Fibroblast of lung (primary cell): ENCODE data around the gene KBTBD6. TPM values are rescaled to one million over a fixed set of nuclear protein-coding genes. Genes with fewer than 3 reads are reported as not detected.
"Not testable (repeated sequence)": the region's sequence is repeated elsewhere in the genome, so short reads cannot be mapped to it uniquely, and the experiment has no call there.

ENCODE experiments used
- DNase-seq, 2 donors: peaks; one replicate each; pipeline versions ENCODE4 v3.0.0 to v3.0.0-alpha.2; 2010; ENCODE audit warnings: low read depth in 2 of 2
- H2AFZ ChIP-seq: 2 replicates; pipeline ENCODE4 v1.5.1; 2012; ENCODE audit warnings: low read length, control low read depth, inconsistent platforms
- H3K27ac ChIP-seq: 2 replicates; pipeline ENCODE4 v1.5.1; 2011; ENCODE audit warnings: low read length, control low read depth; ENCODE audit not compliant: insufficient read depth
- H3K27me3 ChIP-seq: 2 replicates; pipeline ENCODE4 v1.5.1; 2011; ENCODE audit warnings: mild to moderate bottlenecking, low read length; ENCODE audit not compliant: control insufficient read depth, insufficient read depth
- H3K36me3 ChIP-seq: 2 replicates; pipeline ENCODE4 v1.5.1; 2011; ENCODE audit warnings: low read length; ENCODE audit not compliant: control insufficient read depth, insufficient read depth
- H3K4me1 ChIP-seq: 2 replicates; pipeline ENCODE4 v1.5.1; 2011; ENCODE audit warnings: low read length; ENCODE audit not compliant: control insufficient read depth, insufficient read depth; ENCODE audit errors: extremely low read depth
- H3K4me2 ChIP-seq: 2 replicates; pipeline ENCODE4 v1.5.1; 2011; ENCODE audit warnings: low read length, control low read depth; ENCODE audit not compliant: insufficient read depth; ENCODE audit errors: extremely low read depth
- H3K4me3 ChIP-seq, 4 experiments: fragments of 200-600 bp in 1 of 4; sonication (generic) in 1 of 4; replicated peaks in 1 of 4; 2 replicates each; pipeline ENCODE4 v1.5.1; 2011 to 2016; ENCODE audit warnings: low read length in 4 of 4, low read depth in 3 of 4, mild to moderate bottlenecking in 3 of 4, control low read depth in 2 of 4, inconsistent platforms in 1 of 4, mixed read lengths in 1 of 4; ENCODE audit not compliant: insufficient read depth in 1 of 4; ENCODE audit errors: control extremely low read depth in 1 of 4
- H3K79me2 ChIP-seq: 2 replicates; pipeline ENCODE4 v1.5.1; 2012; ENCODE audit warnings: mild to moderate bottlenecking, low read length, inconsistent platforms; ENCODE audit not compliant: control insufficient read depth, insufficient read depth
- H3K9ac ChIP-seq: 2 replicates; pipeline ENCODE4 v1.5.1; 2011; ENCODE audit warnings: mild to moderate bottlenecking, low read length, control low read depth; ENCODE audit not compliant: insufficient read depth
- H3K9me3 ChIP-seq: 2 replicates; pipeline ENCODE4 v1.5.1; 2012; ENCODE audit warnings: low read depth, low read length; ENCODE audit not compliant: control insufficient read depth, insufficient read depth
- H4K20me1 ChIP-seq: 2 replicates; pipeline ENCODE4 v1.5.1; 2011; ENCODE audit warnings: low read length; ENCODE audit not compliant: control insufficient read depth, insufficient read depth; ENCODE audit errors: extremely low read depth
- CTCF ChIP-seq, 2 donors: IDR thresholded peaks in 1 of 2; conservative IDR thresholded peaks in 1 of 2; 1 replicate in 1 of 2; 2 replicates in 1 of 2; pipeline ENCODE4 v1.5.1; 2011 to 2012; ENCODE audit warnings: low read length in 2 of 2, control low read depth in 1 of 2, inconsistent platforms in 1 of 2, low read depth in 1 of 2, mild to moderate bottlenecking in 1 of 2
- EZH2 ChIP-seq: IDR thresholded peaks from 2 replicates; pipeline ENCODE4 v1.5.1; 2012; ENCODE audit warnings: low read length, control low read depth, mild to moderate bottlenecking; ENCODE audit errors: missing control alignments
- polyA plus RNA-seq, 2 donors: library from polyadenylated mRNA; depleted of rRNA in 1 of 2; stranded (reverse) in 1 of 2; unstranded in 1 of 2; fragments of >200 nt; gene quantifications; 2 replicates each; pipeline ENCODE4 v1.2.1, GENCODE V29; 2011 to 2012; ENCODE audit warnings: missing spikeins in 1 of 2
- total RNA-seq: library from RNA; depleted of rRNA; stranded (reverse); fragments of >200 nt; gene quantifications from 2 replicates; pipeline ENCODE4 v1.2.1, GENCODE V29; 2014

Gene KBTBD6
- total and polyA plus RNA-seq, 2 donors (not counting 1 experiment from before 2014, with no cell fraction given): 6.7 to 12.4 TPM

- H3K9ac ChIP-seq: no peak overlapping the region
- H3K79me2 ChIP-seq: no peaks in the 10 kb centered on the region
- peak; percentile 25 to 60 for DNase-seq
- H2AFZ ChIP-seq: no peak overlapping the region
- no peak for TF ChIP-seq EZH2
- TF ChIP-seq CTCF (conservative IDR thresholded peaks at IDR 0.05 in 1 of 2, IDR thresholded peaks at IDR 0.05 in 1 of 2; ENCODE audit: low read depth in 1 of 2, low read length in 2 of 2): no peak
- H3K4me3 ChIP-seq: no peak overlapping the region
- no peaks in the 10 kb centered on the region for H3K9me3 ChIP-seq
- no peaks in the 10 kb centered on the region for H3K4me1 ChIP-seq
- H4K20me1 ChIP-seq: no peaks in the 10 kb centered on the region
- H3K36me3 ChIP-seq: no peaks in the 10 kb centered on the region
- H3K27ac ChIP-seq: no peak overlapping the region
- H3K27me3 ChIP-seq: no peaks in the 10 kb centered on the region
- H3K4me2 ChIP-seq: no peak overlapping the region
Observed at GRCh38 chr13:41178040-41178439, 45.4 kb upstream of the KBTBD6 start.

GRCh38 chr13:41177616-41178015, 45.0 kb upstream of the KBTBD6 start:
- Histone ChIP-seq H3K4me3 (no peak overlapping the region), H3K4me2 (no peak overlapping the region), H3K36me3 (no peaks in the 10 kb centered on the region), H3K4me1 (no peaks in the 10 kb centered on the region), H4K20me1 (no peaks in the 10 kb centered on the region), H3K79me2 (no peaks in the 10 kb centered on the region), H3K27ac (no peak overlapping the region), H2AFZ (no peak overlapping the region), H3K27me3 (no peaks in the 10 kb centered on the region), H3K9ac (no peak overlapping the region), H3K9me3 (no peaks in the 10 kb centered on the region)
- no peak for DNase-seq
- TF ChIP-seq CTCF (conservative IDR thresholded peaks at IDR 0.05 in 1 of 2, IDR thresholded peaks at IDR 0.05 in 1 of 2; ENCODE audit: low read depth in 1 of 2, low read length in 2 of 2) (no peak), EZH2 (no peak)

GRCh38 chr13:41175576-41175975, 43.0 kb upstream of the KBTBD6 start:
- not testable (repeated sequence) for DNase-seq, H3K9me3 ChIP-seq, H3K9ac ChIP-seq, H3K79me2 ChIP-seq, H3K4me1 ChIP-seq, H3K36me3 ChIP-seq, H3K4me2 ChIP-seq, H3K4me3 ChIP-seq, H3K27ac ChIP-seq, H4K20me1 ChIP-seq, H3K27me3 ChIP-seq, H2AFZ ChIP-seq

- H3K27ac ChIP-seq: no peak overlapping the region
- H3K36me3 ChIP-seq: no peaks in the 10 kb centered on the region
- no peak overlapping the region for H3K9ac ChIP-seq
- H3K4me2 ChIP-seq: no peak overlapping the region
- H2AFZ ChIP-seq: no peak overlapping the region
- no peaks in the 10 kb centered on the region for H3K9me3 ChIP-seq
- H3K27me3 ChIP-seq: no peaks in the 10 kb centered on the region
- no peak for DNase-seq
- H3K4me3 ChIP-seq: no peak overlapping the region
- no peaks in the 10 kb centered on the region for H4K20me1 ChIP-seq
- H3K79me2 ChIP-seq: no peaks in the 10 kb centered on the region
- TF ChIP-seq EZH2 (no peak), CTCF (conservative IDR thresholded peaks at IDR 0.05 in 1 of 2, IDR thresholded peaks at IDR 0.05 in 1 of 2; ENCODE audit: low read depth in 1 of 2, low read length in 2 of 2) (no peak)
- H3K4me1 ChIP-seq: no peaks in the 10 kb centered on the region
Observed at GRCh38 chr13:41162151-41162550, 29.5 kb upstream of the KBTBD6 start.
